ENCODE results near the gene IFITM1. TPM values are rescaled to one million over a fixed set of nuclear protein-coding genes. Genes with fewer than 3 reads are reported as not detected.

Gene IFITM1
- total and polyA plus RNA-seq, 2 of the 8 experiments (the other 6 are each of a cell fraction or from before 2014, with no cell fraction given) = 394 to 1,464 TPM

- H3K4me3 ChIP-seq (ENCODE audit: extremely low read depth in 1 of 4, insufficient read depth in 2 of 4, low read depth in 3 of 4, low read length in 4 of 4) = no peak overlapping the region
- CTCF ChIA-PET (ENCODE audit: partially characterized antibody) = no interaction called here
- FAIRE-seq = no peak
- H3K79me1 ChIP-seq (ENCODE audit: low read depth, low read length) = peaks cover 3% of the 10 kb centered on the region; the same call in 1 of the 2 replicates
- H3K4ac ChIP-seq (replicated peaks; ENCODE audit: insufficient read length, low read depth, low read length) = peak overlapping the region; percentile 89
- H3K23me2 ChIP-seq (ENCODE audit: low read depth, low read length) = peaks cover 20% of the 10 kb centered on the region
- H3K9ac ChIP-seq (replicated peaks in 1 of 4; ENCODE audit: extremely low read depth in 1 of 4, low read depth in 3 of 4, low read length in 3 of 4) = peak overlapping the region in 1 of 4 experiments; percentile 59; a peak in 2 of 7 replicates
- H2BK5ac ChIP-seq (ENCODE audit: low read depth, low read length) = 0 out of 2 replicates have a peak overlapping the region, but pooled peaks have one; percentile 12
- no peak overlapping the region for H3K27ac ChIP-seq (ENCODE audit: low read depth, low read length)
- no peak overlapping the region; a peak in 2 of 4 replicates for H3K4me2 ChIP-seq (ENCODE audit: insufficient read depth in 1 of 2, low read depth in 2 of 2, low read length in 2 of 2)
- H3K27me3 ChIP-seq (replicated peaks in 1 of 4; ENCODE audit: control insufficient read depth in 3 of 4, extremely low read depth in 1 of 4, insufficient read depth in 3 of 4, low read length in 3 of 4) = no peaks in the 10 kb centered on the region; a peak in 1 of 7 replicates
- POLR2A ChIA-PET (ENCODE audit: partially characterized antibody) = no interaction called here
- no peak overlapping the region for H2AFZ ChIP-seq (ENCODE audit: low read length)
- no peak overlapping the region for H4K5ac ChIP-seq (ENCODE audit: insufficient read length, low read depth, low read length)
- H2BK15ac ChIP-seq (ENCODE audit: low read length) = peak overlapping the region; percentile 33; the same call in 1 of the 2 replicates
- no peak for DNase-seq (ENCODE audit: low read depth in 1 of 2, low spot score in 2 of 2)
- peaks cover 0 to 6% of the 10 kb centered on the region in 2 experiments; a peak in 1 of 4 replicates for H3K79me2 ChIP-seq (ENCODE audit: control insufficient read depth in 1 of 2, insufficient read depth in 2 of 2, low read length in 2 of 2)
- peak overlapping the region; percentile 99 for H2AK5ac ChIP-seq (ENCODE audit: low read depth, low read length)
- H3K9me3 ChIP-seq (ENCODE audit: insufficient read depth in 2 of 2, low read depth in 1 of 2, low read length in 1 of 2) = peaks cover 13 to 31% of the 10 kb centered on the region in 2 experiments
- H3K23ac ChIP-seq (ENCODE audit: insufficient read length) = peak overlapping the region; percentile 56
- peaks cover 0 to 16% of the 10 kb centered on the region in 2 experiments for H4K20me1 ChIP-seq (replicated peaks in 1 of 2; ENCODE audit: control insufficient read depth in 1 of 2, insufficient read depth in 2 of 2, low read length in 2 of 2)
- H4K8ac ChIP-seq (ENCODE audit: extremely low read depth, insufficient read depth, low read length) = no peak overlapping the region
- H2BK20ac ChIP-seq (ENCODE audit: low read length) = no peak overlapping the region
- H3K36me3 ChIP-seq (ENCODE audit: control insufficient read depth in 2 of 4, insufficient read depth in 4 of 4, low read length in 3 of 4) = peaks cover 0 to 13% (median 0%) of the 10 kb centered on the region in 4 experiments; a peak in 1 of 8 replicates
- H2BK12ac ChIP-seq (ENCODE audit: low read depth, low read length) = no peak overlapping the region; the same call in 1 of the 2 replicates
- peaks cover 4 to 8% (median 6%) of the 10 kb centered on the region in 4 experiments for H3K4me1 ChIP-seq (replicated peaks in 1 of 4; ENCODE audit: control insufficient read depth in 3 of 4, insufficient read depth in 4 of 4, low read length in 3 of 4)
- H3K56ac ChIP-seq (replicated peaks; ENCODE audit: insufficient read length, low read depth, low read length) = peak overlapping the region; percentile 99
- 94 to 100% methylated on average over 2 to 4 of the region's 4 CpGs for WGBS, 2 experiments (ENCODE audit: extremely low coverage in 1 of 2, insufficient coverage in 1 of 2, insufficient read length in 1 of 2, insufficient replicate concordance in 2 of 2, low coverage in 1 of 2, low lambda C conversion rate in 2 of 2, missing lambda C conversion rate in 1 of 2)
- no peak overlapping the region for H3K18ac ChIP-seq (ENCODE audit: extremely low read depth, low read length)
- H4K91ac ChIP-seq (replicated peaks; ENCODE audit: insufficient read length, low read length) = peak overlapping the region; percentile 89
- peak overlapping the region; percentile 35 for H3K14ac ChIP-seq (ENCODE audit: insufficient read length)
- peak overlapping the region; percentile 43 for H2BK120ac ChIP-seq (replicated peaks; ENCODE audit: low read depth, low read length)
- TF ChIP-seq BACH1 (IDR thresholded peaks at IDR 0.05; ENCODE audit: low read length) (no peak), CBX5 (IDR thresholded peaks at IDR 0.05; ENCODE audit: low read depth, low read length) (no peak), CHD2 (IDR thresholded peaks at IDR 0.05; ENCODE audit: low read length) (no peak), ATF2 (IDR thresholded peaks at IDR 0.05; ENCODE audit: low read length) (no peak), BCL11A (IDR thresholded peaks at IDR 0.05; ENCODE audit: low read depth in 2 of 2, low read length in 2 of 2) (no peak), GTF2F1 (IDR thresholded peaks at IDR 0.05; ENCODE audit: borderline replicate concordance, low read depth, low read length) (no peak), RNF2 (IDR thresholded peaks at IDR 0.05; ENCODE audit: borderline replicate concordance, low read depth, low read length, missing control alignments, poor library complexity, severe bottlenecking) (no peak), CTBP2 (IDR thresholded peaks at IDR 0.05; ENCODE audit: borderline replicate concordance, insufficient read depth, insufficient read length, low read length) (no peak)
Measured at GRCh38 chr11:357582-357981, 43.7 kb downstream of the IFITM1 start.
